Measurements from ENCODE around the gene MTM1. TPM values are rescaled to one million over a fixed set of nuclear protein-coding genes. Genes with fewer than 3 reads are reported as not detected.

Gene MTM1
- total RNA-seq, 4 donors from 2014 or later: 13.5 to 27.2 (median 17.8) TPM

- Histone ChIP-seq H3K36me3 (no peaks in the 10 kb centered on the region), H3K27ac (no peak overlapping the region), H3K9me3 (peaks cover 0 to 6% (median 0%) of the 10 kb centered on the region in 4 donors), H3K4me3 (no peak overlapping the region), H3K27me3 (no peaks in the 10 kb centered on the region), H3K4me1 (no peaks in the 10 kb centered on the region)
- 61 to 69% methylated on average over 6 of the region's 6 CpGs for WGBS, 2 donors
- TF ChIP-seq, protein P1, sequence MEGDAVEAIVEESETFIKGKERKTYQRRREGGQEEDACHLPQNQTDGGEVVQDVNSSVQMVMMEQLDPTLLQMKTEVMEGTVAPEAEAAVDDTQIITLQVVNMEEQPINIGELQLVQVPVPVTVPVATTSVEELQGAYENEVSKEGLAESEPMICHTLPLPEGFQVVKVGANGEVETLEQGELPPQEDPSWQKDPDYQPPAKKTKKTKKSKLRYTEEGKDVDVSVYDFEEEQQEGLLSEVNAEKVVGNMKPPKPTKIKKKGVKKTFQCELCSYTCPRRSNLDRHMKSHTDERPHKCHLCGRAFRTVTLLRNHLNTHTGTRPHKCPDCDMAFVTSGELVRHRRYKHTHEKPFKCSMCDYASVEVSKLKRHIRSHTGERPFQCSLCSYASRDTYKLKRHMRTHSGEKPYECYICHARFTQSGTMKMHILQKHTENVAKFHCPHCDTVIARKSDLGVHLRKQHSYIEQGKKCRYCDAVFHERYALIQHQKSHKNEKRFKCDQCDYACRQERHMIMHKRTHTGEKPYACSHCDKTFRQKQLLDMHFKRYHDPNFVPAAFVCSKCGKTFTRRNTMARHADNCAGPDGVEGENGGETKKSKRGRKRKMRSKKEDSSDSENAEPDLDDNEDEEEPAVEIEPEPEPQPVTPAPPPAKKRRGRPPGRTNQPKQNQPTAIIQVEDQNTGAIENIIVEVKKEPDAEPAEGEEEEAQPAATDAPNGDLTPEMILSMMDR (IDR thresholded peaks at IDR 0.05): no peak
- TF ChIP-seq POLR2A (IDR thresholded peaks at IDR 0.05) (no peak), EP300 (IDR thresholded peaks at IDR 0.05) (no peak)
- no peak for DNase-seq (ENCODE audit: low spot score in 2 of 2)
Measured at GRCh38 chrX:150537851-150538250, 30.6 kb upstream of the MTM1 start.

- H3K4me3 ChIP-seq: no peak overlapping the region
- H3K27me3 ChIP-seq: no peaks in the 10 kb centered on the region
- H3K27ac ChIP-seq: no peak overlapping the region
- no peak for TF ChIP-seq POLR2A (IDR thresholded peaks at IDR 0.05)
- no peak for TF ChIP-seq EP300 (IDR thresholded peaks at IDR 0.05)
- TF ChIP-seq, protein P1 (IDR thresholded peaks at IDR 0.05): no peak
- DNase-seq (ENCODE audit: low spot score in 2 of 2): no peak
- 77 to 86% methylated on average over 3 to 6 of the region's 6 CpGs for WGBS, 2 donors
- H3K36me3 ChIP-seq: no peaks in the 10 kb centered on the region
- H3K4me1 ChIP-seq: peaks cover 0 to 4% (median 2%) of the 10 kb centered on the region in 4 donors
- H3K9me3 ChIP-seq: peaks cover 0 to 6% (median 0%) of the 10 kb centered on the region in 4 donors
Measured at GRCh38 chrX:150540965-150541364, 27.5 kb upstream of the MTM1 start.

GRCh38 chrX:150542846-150543229, 25.6 kb upstream of the MTM1 start:
- Histone ChIP-seq H3K27me3 (no peaks in the 10 kb centered on the region), H3K4me3 (no peak overlapping the region), H3K36me3 (no peaks in the 10 kb centered on the region), H3K27ac (peak overlapping the region in 2 of 4 donors; percentile 44 to 59), H3K4me1 (peaks cover 0 to 19% (median 8%) of the 10 kb centered on the region in 4 donors), H3K9me3 (no peaks in the 10 kb centered on the region)
- WGBS, 2 donors: 93 to 96% methylated on average over 2 to 4 of the region's 4 CpGs
- TF ChIP-seq POLR2A (IDR thresholded peaks at IDR 0.05): no peak
- TF ChIP-seq EP300 (IDR thresholded peaks at IDR 0.05): no peak
- TF ChIP-seq, protein P1 (IDR thresholded peaks at IDR 0.05): no peak
- DNase-seq (ENCODE audit: low spot score in 2 of 2): no peak

DNA sequence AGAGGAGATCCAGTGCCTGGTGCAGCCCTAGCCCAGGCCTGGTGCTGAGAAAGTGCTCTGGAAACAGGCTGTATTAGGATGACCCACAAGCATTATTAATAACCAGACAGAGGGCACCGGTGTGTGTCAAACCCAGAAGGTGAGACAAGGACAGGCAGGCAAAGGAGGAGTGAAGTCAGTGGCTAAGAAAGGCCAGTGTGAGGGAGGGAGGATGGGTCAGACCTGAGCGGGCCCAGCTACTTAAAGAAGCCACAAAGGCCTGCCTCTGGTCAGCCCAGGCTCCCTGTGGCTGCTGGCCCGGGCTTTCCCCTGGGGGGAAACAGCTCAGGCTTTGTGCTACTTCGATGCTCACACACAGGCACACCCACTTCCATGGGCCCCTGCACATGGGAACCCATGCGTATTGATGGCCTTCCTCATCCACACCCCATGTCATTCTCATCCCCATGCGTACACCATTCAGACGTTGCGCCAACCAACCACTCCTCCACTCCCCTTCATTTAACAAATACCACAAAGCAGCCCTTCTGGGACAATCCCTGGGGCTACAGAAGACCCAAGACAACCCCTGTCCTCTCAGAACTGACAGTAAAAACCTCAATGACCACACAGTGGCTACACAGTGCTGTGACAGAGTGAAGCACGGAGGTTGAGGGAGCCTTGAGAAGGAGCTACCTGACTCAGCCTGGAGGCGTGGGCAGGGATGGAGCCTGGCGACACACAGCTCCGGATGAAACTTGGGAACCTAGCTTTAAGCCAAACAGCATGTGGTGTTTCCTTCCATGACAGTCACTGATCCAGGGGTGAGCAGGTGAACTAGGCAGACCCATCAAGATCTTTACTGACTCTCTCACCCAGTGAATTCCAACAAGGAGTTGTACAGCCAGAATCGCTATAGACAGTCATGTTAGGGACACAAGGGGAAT, 24.9 kb upstream of the MTM1 start:
- H3K27ac ChIP-seq: peak overlapping the region in 2 of 4 donors; percentile 59 to 89
- no peak overlapping the region for H3K4me3 ChIP-seq
- no peaks in the 10 kb centered on the region for H3K27me3 ChIP-seq
- TF ChIP-seq, protein P1 (IDR thresholded peaks at IDR 0.05): no peak
- TF ChIP-seq POLR2A (IDR thresholded peaks at IDR 0.05) (no peak), EP300 (IDR thresholded peaks at IDR 0.05) (no peak)
- no peaks in the 10 kb centered on the region for H3K9me3 ChIP-seq
- DNase-seq (ENCODE audit: low spot score in 2 of 2): no peak
- WGBS, 2 donors: 70 to 81% methylated on average over 13 of the region's 13 CpGs
- H3K36me3 ChIP-seq: no peaks in the 10 kb centered on the region
- H3K4me1 ChIP-seq: peaks cover 0 to 25% (median 8%) of the 10 kb centered on the region in 4 donors

GRCh38 chrX:150544222-150544787, 24.1 kb upstream of the MTM1 start:
- peak overlapping the region in 2 of 4 donors; percentile 59 to 89 for H3K27ac ChIP-seq
- TF ChIP-seq EP300 (IDR thresholded peaks at IDR 0.05): no peak
- TF ChIP-seq, protein P1 (IDR thresholded peaks at IDR 0.05): no peak
- TF ChIP-seq POLR2A (IDR thresholded peaks at IDR 0.05): no peak
- peaks cover 0 to 31% (median 8%) of the 10 kb centered on the region in 4 donors for H3K4me1 ChIP-seq
- H3K36me3 ChIP-seq: no peaks in the 10 kb centered on the region
- DNase-seq (ENCODE audit: low spot score in 2 of 2): no peak
- H3K4me3 ChIP-seq: no peak overlapping the region
- no peaks in the 10 kb centered on the region for H3K27me3 ChIP-seq
- no peaks in the 10 kb centered on the region for H3K9me3 ChIP-seq
- WGBS, 2 donors: 76 to 92% methylated on average over 6 to 11 of the region's 11 CpGs
